HepG2 (cell line): ENCODE results near the gene TTC38.

Experiments used
- ATF3 ChIP-seq: sonication (generic); formaldehyde crosslinking; IDR thresholded peaks from 2 replicates; pipeline ENCODE4 v1.4.0; 2020; ENCODE audit warnings: missing genetic modification reagents
- CTCF ChIP-seq: sonication (generic); formaldehyde crosslinking; IDR thresholded peaks from 2 replicates; pipeline ENCODE4 v1.5.0; 2020; ENCODE audit warnings: mild to moderate bottlenecking, missing genetic modification reagents, moderate library complexity
- ELF3 ChIP-seq: IDR thresholded peaks from 2 replicates; pipeline ENCODE4 v1.6.1; 2016; ENCODE audit warnings: missing genetic modification reagents, missing compliant biosample characterization
- IRX3 ChIP-seq: sonication (generic); formaldehyde crosslinking; IDR thresholded peaks from 2 replicates; pipeline ENCODE4 v1.8.1; 2023; ENCODE audit warnings: mild to moderate bottlenecking, low read depth, missing genetic modification reagents, borderline replicate concordance
- JUND ChIP-seq: sonication (generic); formaldehyde crosslinking; IDR thresholded peaks from 2 replicates; pipeline ENCODE4 v1.8.0; 2022; ENCODE audit warnings: mild to moderate bottlenecking, missing genetic modification reagents
- MYPOP ChIP-seq: sonication (generic); formaldehyde crosslinking; IDR thresholded peaks from 2 replicates; pipeline ENCODE4 v1.8.1; 2023; ENCODE audit warnings: mild to moderate bottlenecking, moderate library complexity, missing genetic modification reagents
- SNAPC5 ChIP-seq: sonication (generic); formaldehyde crosslinking; IDR thresholded peaks from 2 replicates; pipeline ENCODE4 v1.8.1; 2023; ENCODE audit warnings: mild to moderate bottlenecking, missing genetic modification reagents, borderline replicate concordance
- SUZ12 ChIP-seq: fragments of 150-350 bp; IDR thresholded peaks from 2 replicates; pipeline ENCODE4 v1.6.1; 2014; ENCODE audit warnings: low read depth, low read length
- ZBTB2 ChIP-seq: sonication (generic); formaldehyde crosslinking; IDR thresholded peaks from 2 replicates; pipeline ENCODE4 v1.8.0; 2022; ENCODE audit warnings: low read depth, missing genetic modification reagents
- ZFP36L2 ChIP-seq: sonication (generic); formaldehyde crosslinking; IDR thresholded peaks from 2 replicates; pipeline ENCODE4 v1.4.0; 2020; ENCODE audit warnings: missing genetic modification reagents
- ZNF10 ChIP-seq: sonication (generic); formaldehyde crosslinking; IDR thresholded peaks from 2 replicates; pipeline ENCODE4 v1.4.0; 2020; ENCODE audit warnings: mild to moderate bottlenecking, low read depth, missing genetic modification reagents, borderline replicate concordance
- ZNF713 ChIP-seq: sonication (generic); formaldehyde crosslinking; IDR thresholded peaks from 2 replicates; pipeline ENCODE4 v1.4.0; 2020; ENCODE audit warnings: mild to moderate bottlenecking, missing genetic modification reagents
- ZZZ3 ChIP-seq: sonication (generic); formaldehyde crosslinking; IDR thresholded peaks from 2 replicates; pipeline ENCODE4 v1.4.0; 2020; ENCODE audit warnings: missing genetic modification reagents, mild to moderate bottlenecking, borderline replicate concordance

GRCh38 chr22:46278656-46279645, 11.1 kb downstream of the TTC38 start:
- TF ChIP-seq ZBTB2 (CRISPR knock-in tag): no peak
- TF ChIP-seq MYPOP (CRISPR knock-in tag): no peak
- TF ChIP-seq ZZZ3: no peak
- no peak for TF ChIP-seq CTCF (CRISPR knock-in tag)
- no peak for TF ChIP-seq IRX3 (CRISPR knock-in tag)
- no peak for TF ChIP-seq JUND
- no peak for TF ChIP-seq ELF3
- TF ChIP-seq ZNF10 (CRISPR knock-in tag): no peak
- no peak for TF ChIP-seq SNAPC5 (CRISPR knock-in tag)
- TF ChIP-seq ZNF713 (CRISPR knock-in tag): no peak
- TF ChIP-seq ZFP36L2 (CRISPR knock-in tag): no peak
- no peak for TF ChIP-seq ATF3
- TF ChIP-seq SUZ12: no peak
